Stimulated activated CD4-positive, alpha-beta T cell treated with anti-CD3 and anti-CD28 coated beads, Interleukin-15, amount 100 ng/mL, for 24 hours (primary cell): ENCODE results near the gene NKX3-2.
"Not testable (repeated sequence)": the region's sequence is repeated elsewhere in the genome, so short reads cannot be mapped to it uniquely, and the experiment has no call there.

ENCODE experiments used
- DNase-seq: peaks from one replicate; pipeline ENCODE4 v3.0.0-alpha.2; 2020

NKX3-2 gene

GRCh38 chr4:13543839-13544605, at the start of gene NKX3-2:
TSS of gene NKX3-2 (minus strand) at chr4:13544508. CDS start at chr4:13544414, 94 bp downstream.
- DNase-seq, result no peak

DNA sequence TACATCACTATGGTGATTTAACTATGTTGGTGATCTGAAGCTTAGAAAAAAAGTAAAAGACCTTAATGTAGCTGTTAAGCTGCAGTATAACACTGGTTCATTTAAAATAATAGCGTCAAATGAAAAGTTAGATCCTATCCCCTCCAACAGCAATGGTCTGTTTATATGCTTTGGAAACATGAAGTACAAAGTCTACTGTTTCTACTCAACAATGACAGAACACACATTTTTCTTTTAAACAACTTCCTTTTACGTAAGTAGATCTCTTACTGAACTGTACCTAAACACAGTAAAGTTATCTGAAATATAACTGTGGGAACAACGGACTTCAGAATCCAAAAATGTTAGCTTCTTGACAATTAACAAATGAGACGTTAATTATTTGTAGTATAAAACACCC, 47.9 kb upstream of the NKX3-2 start:
- no peak for DNase-seq

DNA sequence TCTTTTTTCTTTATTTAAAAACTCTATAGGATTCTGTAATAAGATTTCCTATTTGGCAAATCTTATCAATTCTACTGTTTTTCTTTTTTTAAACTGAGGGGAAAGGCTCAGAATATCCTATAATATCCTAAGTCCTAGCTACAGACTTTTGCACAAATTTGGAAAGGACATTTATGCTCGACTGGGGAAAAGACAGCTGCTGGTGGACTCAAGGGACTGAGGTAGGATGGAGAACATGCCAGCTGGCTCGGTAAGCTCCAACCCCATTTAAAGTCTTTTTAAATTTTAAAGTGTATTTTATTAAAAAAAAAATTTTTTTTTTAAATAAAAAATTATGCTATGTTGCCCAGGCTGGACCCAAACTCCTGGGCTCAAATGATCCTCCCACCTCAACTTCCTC, 46.5 kb upstream of the NKX3-2 start:
- no peak for DNase-seq

DNA sequence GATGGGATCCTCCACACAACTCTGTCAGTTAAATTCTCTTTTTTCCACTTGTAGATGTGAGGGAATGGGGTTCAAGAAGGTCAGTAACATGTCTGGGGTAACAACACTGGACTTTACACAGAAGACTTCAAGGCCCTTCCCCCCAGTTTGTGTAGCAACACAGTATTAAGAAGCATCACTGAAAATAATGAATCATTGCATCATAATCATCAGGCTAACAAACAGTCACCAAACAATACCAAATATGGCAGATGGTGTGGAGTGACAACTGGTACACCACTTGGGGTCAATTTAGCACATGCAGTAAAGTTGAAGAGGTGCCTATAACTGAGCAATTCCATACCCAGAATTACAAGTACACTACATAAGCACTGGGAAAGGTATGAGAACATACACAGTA, 44.6 kb upstream of the NKX3-2 start:
- DNase-seq, result no peak

- DNase-seq, result no peak
Observed at GRCh38 chr4:13584481-13584880, 40.2 kb upstream of the NKX3-2 start.

GRCh38 chr4:13580036-13580435, 35.7 kb upstream of the NKX3-2 start:
- no peak for DNase-seq

DNA sequence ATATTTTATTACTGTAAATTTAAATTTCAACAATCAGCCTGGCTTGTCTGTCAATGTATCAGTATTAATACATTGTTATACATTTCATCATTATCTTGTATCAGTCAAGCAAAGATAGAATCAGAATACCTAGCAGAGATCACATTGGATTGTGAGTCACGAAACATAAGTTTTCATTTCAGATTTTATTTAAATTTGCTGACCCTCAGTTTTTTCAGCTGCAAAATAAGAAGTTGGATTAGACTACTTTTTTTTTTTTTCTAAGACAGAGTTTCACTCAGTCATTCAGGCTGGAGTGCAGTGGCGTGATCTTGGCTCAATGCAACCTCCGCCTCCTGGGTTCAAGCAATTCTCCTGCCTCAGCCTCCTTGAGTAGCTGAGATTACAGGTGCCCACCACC, 33.4 kb upstream of the NKX3-2 start:
- no peak for DNase-seq

GRCh38 chr4:13570916-13571315, 26.6 kb upstream of the NKX3-2 start:
- DNase-seq, result no peak

- no peak for DNase-seq
Observed at GRCh38 chr4:13567125-13567524, 22.8 kb upstream of the NKX3-2 start.

GRCh38 chr4:13562876-13563275, 18.6 kb upstream of the NKX3-2 start:
- DNase-seq, result no peak

DNA sequence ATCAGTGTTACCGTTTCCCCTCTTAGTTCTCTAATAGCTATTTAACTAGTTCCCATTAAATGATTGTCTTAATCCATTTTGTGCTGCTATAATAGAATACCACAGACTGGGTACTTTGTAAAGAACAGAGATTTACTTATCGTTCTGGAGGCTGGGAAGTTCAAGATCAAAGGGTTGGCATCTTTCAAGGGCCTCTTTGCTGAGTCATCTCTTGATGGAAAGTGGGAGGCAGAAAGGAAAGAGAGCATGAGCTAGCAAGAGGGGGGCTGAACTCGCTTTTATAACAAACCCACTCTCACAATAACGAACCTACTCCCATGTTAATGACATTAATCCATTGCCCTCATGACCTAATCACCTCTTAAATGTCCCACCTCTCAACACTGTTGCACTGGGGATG, 17.4 kb upstream of the NKX3-2 start:
- no peak for DNase-seq

DNA sequence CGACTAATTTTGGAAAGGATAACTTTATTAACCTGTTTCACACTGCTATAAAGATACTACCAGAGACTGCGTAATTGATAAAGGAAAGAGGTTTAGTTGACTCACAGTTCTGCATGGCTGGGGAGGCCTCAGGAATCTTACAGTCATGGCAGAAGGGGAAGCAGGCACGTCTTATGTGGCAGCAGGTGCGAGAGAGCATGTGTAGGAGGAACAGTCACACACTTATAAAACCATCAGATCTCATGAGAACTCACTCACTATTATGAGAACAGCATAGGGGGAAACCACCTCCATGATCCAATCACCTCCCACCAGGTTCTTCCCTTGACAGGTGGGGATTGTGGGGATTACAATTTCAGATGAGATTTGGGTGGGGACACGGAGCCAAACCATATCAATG, 15.8 kb upstream of the NKX3-2 start:
- not testable (repeated sequence) for DNase-seq

GRCh38 chr4:13559413-13559812, 15.1 kb upstream of the NKX3-2 start:
- no peak for DNase-seq

- DNase-seq, result no peak
Observed at GRCh38 chr4:13558881-13559280, 14.6 kb upstream of the NKX3-2 start.

GRCh38 chr4:13555325-13555724, 11.0 kb upstream of the NKX3-2 start:
- no peak for DNase-seq

DNA sequence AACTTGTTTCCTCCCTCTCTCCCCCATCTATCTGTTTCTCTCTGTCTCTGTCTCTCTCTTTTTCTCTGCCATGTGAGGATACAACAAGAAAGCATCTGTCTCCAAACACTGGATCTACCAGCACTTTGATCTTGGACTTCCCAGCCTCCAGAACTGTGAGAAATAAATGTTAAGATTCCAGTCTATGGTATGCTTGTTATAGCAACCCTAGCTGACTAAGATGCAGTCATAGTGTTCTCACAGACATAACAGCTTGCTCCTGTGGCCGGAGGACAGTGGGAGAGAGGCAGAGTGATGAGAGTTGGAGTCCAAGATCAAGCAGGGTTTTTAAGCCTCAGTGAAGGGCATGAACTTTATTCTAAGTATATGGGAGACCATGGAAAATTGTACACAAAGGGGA, 8.8 kb upstream of the NKX3-2 start:
- no peak for DNase-seq

DNA sequence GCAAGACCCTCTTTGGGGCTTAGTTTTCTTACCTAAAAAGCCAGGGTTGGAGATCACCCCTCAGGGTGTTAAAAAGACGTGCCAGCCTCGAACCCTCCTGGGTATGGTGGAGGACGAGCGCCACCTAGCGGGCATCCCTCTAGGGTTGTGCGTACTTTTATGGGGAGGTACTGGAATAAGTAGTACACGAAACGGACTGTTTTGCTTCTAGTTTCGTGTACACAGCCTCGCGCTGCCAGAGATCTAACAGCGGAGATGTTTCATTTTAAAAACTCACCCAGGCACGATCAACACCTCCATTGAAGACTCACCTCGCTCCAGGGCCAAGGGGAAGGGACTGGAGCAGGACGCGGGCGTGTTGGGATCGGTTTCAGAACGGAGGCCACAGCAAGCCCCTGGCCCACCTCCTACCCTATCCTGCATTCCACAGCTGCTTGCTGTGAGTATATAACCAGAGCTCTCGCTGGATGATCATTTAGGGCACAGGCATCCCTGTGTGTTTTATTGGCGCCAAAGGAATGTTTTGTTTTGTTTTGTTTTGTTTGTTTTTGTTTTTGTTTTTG, 4.8 kb upstream of the NKX3-2 start:
- DNase-seq, result peak; percentile 90

GRCh38 chr4:13548059-13548983, 4.0 kb upstream of the NKX3-2 start:
- DNase-seq, result no peak

DNA sequence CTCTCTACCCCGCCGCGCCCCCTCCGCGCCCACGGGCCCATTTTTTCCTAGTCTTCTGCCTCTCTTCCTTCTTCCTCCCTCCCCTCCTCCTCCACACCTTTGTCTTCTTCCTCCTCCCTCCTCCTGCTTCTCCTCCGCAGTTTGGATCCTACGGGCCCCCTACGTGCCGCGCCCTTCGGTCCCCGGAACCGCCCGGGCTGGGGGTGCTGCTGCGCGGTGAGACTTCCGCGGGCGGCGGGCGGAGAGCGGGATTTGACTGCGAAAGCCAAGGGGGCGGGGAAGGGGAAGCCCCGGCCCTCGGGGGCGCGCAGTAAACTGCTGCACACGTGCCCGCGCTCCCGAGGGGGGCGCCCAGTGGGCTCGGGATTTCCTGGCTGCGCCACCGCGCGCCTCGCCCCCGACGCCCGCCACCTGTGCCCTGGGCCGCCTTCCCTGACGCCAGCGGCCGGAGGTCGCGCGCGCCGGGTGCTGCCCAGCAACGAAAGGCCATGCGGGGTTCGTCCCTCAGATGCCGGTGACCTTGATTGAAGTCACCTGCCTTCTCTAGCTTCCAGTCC, 3.3 kb upstream of the NKX3-2 start:
- DNase-seq, result no peak

- no peak for DNase-seq
Observed at GRCh38 chr4:13546941-13547484, 2.7 kb upstream of the NKX3-2 start.

GRCh38 chr4:13546142-13546940, 2.0 kb upstream of the NKX3-2 start:
- DNase-seq, result no peak

GRCh38 chr4:13545394-13545808, 1.1 kb upstream of the NKX3-2 start:
- no peak for DNase-seq
